DOHH2 (cell line): ENCODE data around the gene COL4A1.

Source experiments
- H3F3A ChIP-seq: fragments of 200-600 bp; sonication (generic), shearing (Covaris generic); 2 replicates; pipeline ENCODE4 v1.6.0; 2016; ENCODE audit warnings: antibody characterized with exemption, mild to moderate bottlenecking; ENCODE audit not compliant: control insufficient read depth, insufficient read depth
- H3K27ac ChIP-seq: fragments of 200-600 bp; sonication (generic); 2 replicates; pipeline ENCODE4 v1.5.1; 2014; ENCODE audit warnings: low read depth, mild to moderate bottlenecking, low read length, moderate library complexity
- H3K27me3 ChIP-seq: fragments of 200-600 bp; sonication (generic); 2 replicates; pipeline ENCODE4 v1.6.1; 2014; ENCODE audit warnings: mild to moderate bottlenecking, low read length, mixed read lengths; ENCODE audit not compliant: control insufficient read depth
- H3K36me3 ChIP-seq: fragments of 200-600 bp; sonication (generic); 2 replicates; pipeline ENCODE4 v1.6.1; 2014; ENCODE audit warnings: mild to moderate bottlenecking, low read length, moderate library complexity, mixed read lengths; ENCODE audit not compliant: control insufficient read depth
- H3K4me1 ChIP-seq: fragments of 200-600 bp; sonication (generic); 2 replicates; pipeline ENCODE4 v1.6.1; 2014; ENCODE audit warnings: mild to moderate bottlenecking, low read length, mixed read lengths; ENCODE audit not compliant: control insufficient read depth
- H3K4me2 ChIP-seq: fragments of 200-600 bp; sonication (generic); 2 replicates; pipeline ENCODE4 v1.6.0; 2014; ENCODE audit warnings: mild to moderate bottlenecking, low read length, moderate library complexity
- H3K4me3 ChIP-seq: fragments of 200-600 bp; sonication (generic); 2 replicates; pipeline ENCODE4 v1.5.1; 2014; ENCODE audit warnings: mild to moderate bottlenecking, low read length, mixed read lengths
- H3K79me2 ChIP-seq: fragments of 200-600 bp; sonication (generic); 2 replicates; pipeline ENCODE4 v1.6.1; 2014; ENCODE audit warnings: mild to moderate bottlenecking, low read length, mixed read lengths; ENCODE audit not compliant: control insufficient read depth
- H3K9me2 ChIP-seq: fragments of 200-600 bp; sonication (generic); replicated peaks from 2 replicates; pipeline ENCODE4 v1.6.1; 2014; ENCODE audit warnings: mild to moderate bottlenecking, low read length, mixed read lengths; ENCODE audit not compliant: control insufficient read depth
- H3K9me3 ChIP-seq: fragments of 200-600 bp; sonication (generic); 2 replicates; pipeline ENCODE4 v1.6.1; 2014; ENCODE audit warnings: antibody characterized with exemption, low read length, mixed read lengths; ENCODE audit not compliant: control insufficient read depth, insufficient read depth
- H4K20me1 ChIP-seq: fragments of 200-600 bp; sonication (generic); 2 replicates; pipeline ENCODE4 v1.6.0; 2014; ENCODE audit warnings: low read depth, mild to moderate bottlenecking, antibody characterized with exemption, low read length, moderate library complexity; ENCODE audit not compliant: control insufficient read depth, insufficient read depth
- CTCF ChIP-seq: fragments of 200-600 bp; sonication (generic); IDR thresholded peaks from one replicate; pipeline ENCODE4 v1.5.1; 2014; ENCODE audit warnings: antibody characterized with exemption, mild to moderate bottlenecking, low read depth, low read length; ENCODE audit not compliant: poor library complexity, severe bottlenecking
- EZH2phosphoT487 ChIP-seq: fragments of 200-600 bp; sonication (generic); IDR thresholded peaks from 2 replicates; pipeline ENCODE4 v1.6.1; 2017; ENCODE audit warnings: borderline replicate concordance, mild to moderate bottlenecking, antibody characterized with exemption, low read length, moderate library complexity, mixed read lengths

COL4A1 gene

GRCh38 chr13:110221406-110222117 is 85.4 kb downstream of the COL4A1 start:
- no peaks in the 10 kb centered on the region for H3K9me2 ChIP-seq
- no peak overlapping the region for H3K4me3 ChIP-seq
- no peaks in the 10 kb centered on the region; the same call in 1 of the 2 replicates for H3F3A ChIP-seq
- H3K79me2 ChIP-seq: no peaks in the 10 kb centered on the region
- TF ChIP-seq CTCF (no peak), EZH2phosphoT487 (no peak)
- no peak overlapping the region for H3K27ac ChIP-seq
- no peaks in the 10 kb centered on the region for H3K9me3 ChIP-seq
- H3K36me3 ChIP-seq: no peaks in the 10 kb centered on the region
- no peaks in the 10 kb centered on the region for H3K4me1 ChIP-seq
- no peaks in the 10 kb centered on the region for H4K20me1 ChIP-seq
- H3K4me2 ChIP-seq: no peak overlapping the region
- H3K27me3 ChIP-seq: no peaks in the 10 kb centered on the region

- H3F3A ChIP-seq: no peaks in the 10 kb centered on the region; the same call in 1 of the 2 replicates
- no peak overlapping the region for H3K27ac ChIP-seq
- H3K27me3 ChIP-seq: no peaks in the 10 kb centered on the region
- H3K4me2 ChIP-seq: no peak overlapping the region
- no peak for TF ChIP-seq EZH2phosphoT487
- TF ChIP-seq CTCF: no peak
- H4K20me1 ChIP-seq: no peaks in the 10 kb centered on the region
- no peaks in the 10 kb centered on the region for H3K79me2 ChIP-seq
- H3K4me3 ChIP-seq: no peak overlapping the region
- H3K9me3 ChIP-seq: no peaks in the 10 kb centered on the region
- H3K4me1 ChIP-seq: no peaks in the 10 kb centered on the region
- H3K9me2 ChIP-seq: no peaks in the 10 kb centered on the region
- no peaks in the 10 kb centered on the region for H3K36me3 ChIP-seq
Measured at GRCh38 chr13:110220471-110220870, 86.5 kb downstream of the COL4A1 start.

DNA sequence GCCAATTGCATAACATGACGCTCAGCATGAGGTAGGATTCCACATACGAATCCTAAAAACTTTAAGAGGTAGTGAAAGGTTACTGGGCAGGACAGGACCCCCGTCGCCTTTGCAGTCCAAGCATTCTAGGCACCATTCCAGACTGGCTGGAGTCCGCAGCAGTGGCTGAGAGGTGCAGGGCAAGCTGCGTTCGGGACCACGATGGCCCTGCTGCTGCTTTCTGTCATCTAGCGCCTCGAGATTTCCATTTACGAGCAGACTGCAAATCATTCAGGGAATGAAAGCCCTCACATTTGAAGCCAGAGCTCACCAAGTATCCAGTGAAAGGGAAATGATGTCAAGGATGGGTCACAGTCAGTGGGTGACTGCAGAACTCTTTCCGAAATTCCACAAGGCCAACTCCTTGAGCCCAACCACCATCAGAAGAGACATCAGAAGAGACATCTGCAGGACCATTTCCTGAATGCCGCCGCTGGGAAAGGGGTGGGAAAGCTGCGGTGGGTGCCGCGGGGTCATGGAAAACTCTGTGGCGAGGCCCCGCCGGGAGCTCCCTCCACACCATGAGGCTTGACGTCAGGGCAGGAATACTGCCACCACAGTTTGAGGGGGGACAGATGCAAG is 88.3 kb downstream of the COL4A1 start:
- Histone ChIP-seq H3K36me3 (no peaks in the 10 kb centered on the region), H3K27ac (no peak overlapping the region)

More for the DNA sequence above, 88.3 kb downstream of the COL4A1 start:
- H3K27me3 ChIP-seq: no peaks in the 10 kb centered on the region
- H3K4me3 ChIP-seq: no peak overlapping the region
- TF ChIP-seq CTCF: no peak
- TF ChIP-seq EZH2phosphoT487: no peak
- H3K4me2 ChIP-seq: no peak overlapping the region
- H3K9me3 ChIP-seq: no peaks in the 10 kb centered on the region
- H3F3A ChIP-seq: no peaks in the 10 kb centered on the region; the same call in 1 of the 2 replicates
- H3K9me2 ChIP-seq: no peaks in the 10 kb centered on the region
- H3K4me1 ChIP-seq: no peaks in the 10 kb centered on the region
- H4K20me1 ChIP-seq: no peaks in the 10 kb centered on the region
- no peaks in the 10 kb centered on the region for H3K79me2 ChIP-seq
